Ishikawa (cell line): ENCODE results near the gene NAV3.

Experiments used
- CEBPB ChIP-seq: IDR thresholded peaks from 2 replicates; pipeline ENCODE4 v1.6.1; 2012
- CREB1 ChIP-seq: IDR thresholded peaks from 2 replicates; pipeline ENCODE4 v1.6.1; 2012; ENCODE audit warnings: low read depth
- EGR1 ChIP-seq: IDR thresholded peaks from 2 replicates; pipeline ENCODE4 v1.6.1; 2012
- EP300 ChIP-seq: IDR thresholded peaks from 2 replicates; pipeline ENCODE4 v1.6.1; 2012; ENCODE audit warnings: borderline replicate concordance
- FOXM1 ChIP-seq: IDR thresholded peaks from 2 replicates; pipeline ENCODE4 v1.6.1; 2012; ENCODE audit warnings: low read depth, borderline replicate concordance
- MAX ChIP-seq: IDR thresholded peaks from 2 replicates; pipeline ENCODE4 v1.6.1; 2012
- NFIC ChIP-seq: IDR thresholded peaks from 2 replicates; pipeline ENCODE4 v1.6.1; 2012
- RAD21 ChIP-seq: IDR thresholded peaks from 2 replicates; pipeline ENCODE4 v1.6.1; 2012; ENCODE audit warnings: low read depth
- REST ChIP-seq: IDR thresholded peaks from 2 replicates; pipeline ENCODE4 v1.6.1; 2012; ENCODE audit warnings: low read depth, mild to moderate bottlenecking
- TAF1 ChIP-seq: IDR thresholded peaks from 2 replicates; pipeline ENCODE4 v1.6.1; 2012; ENCODE audit warnings: low read depth, mild to moderate bottlenecking
- TCF12 ChIP-seq: IDR thresholded peaks from 2 replicates; pipeline ENCODE4 v1.6.1; 2012; ENCODE audit warnings: low read depth
- TEAD4 ChIP-seq: IDR thresholded peaks from 2 replicates; pipeline ENCODE4 v1.6.1; 2012
- USF1 ChIP-seq: IDR thresholded peaks from 2 replicates; pipeline ENCODE4 v1.6.1; 2012
- YY1 ChIP-seq: IDR thresholded peaks from 2 replicates; pipeline ENCODE4 v1.6.1; 2012; ENCODE audit warnings: low read depth
- ZBTB7A ChIP-seq: IDR thresholded peaks from 2 replicates; pipeline ENCODE4 v1.6.1; 2012; ENCODE audit warnings: low read depth

Gene NAV3

GRCh38 chr12:77995436-77996167 lies 164.9 kb downstream of the NAV3 start:
- TF ChIP-seq FOXM1 (no peak), ZBTB7A (no peak), EGR1 (no peak), TEAD4 (no peak), MAX (no peak), CREB1 (no peak), RAD21 (no peak), TAF1 (no peak), CEBPB (no peak), YY1 (no peak), REST (no peak)

- TF ChIP-seq FOXM1, result no peak
- TF ChIP-seq NFIC, result no peak
- TF ChIP-seq CEBPB, result no peak
- no peak for TF ChIP-seq EGR1
- no peak for TF ChIP-seq YY1
- TF ChIP-seq TAF1, result no peak
- TF ChIP-seq TEAD4, result no peak
- no peak for TF ChIP-seq EP300
- TF ChIP-seq MAX, result no peak
- TF ChIP-seq ZBTB7A, result no peak
- TF ChIP-seq TCF12, result no peak
- no peak for TF ChIP-seq CREB1
Observed at GRCh38 chr12:77996670-77997069, 166.0 kb downstream of the NAV3 start.

- TF ChIP-seq YY1 (no peak), USF1 (no peak), TEAD4 (no peak), EGR1 (no peak), RAD21 (no peak), TAF1 (no peak), CREB1 (no peak), ZBTB7A (no peak), CEBPB (no peak), EP300 (no peak), MAX (no peak)
Observed at GRCh38 chr12:77998236-77998786, 167.6 kb downstream of the NAV3 start.

- no peak for TF ChIP-seq CEBPB
- TF ChIP-seq TEAD4, result no peak
- no peak for TF ChIP-seq MAX
- TF ChIP-seq CREB1, result no peak
- no peak for TF ChIP-seq USF1
- no peak for TF ChIP-seq RAD21
- TF ChIP-seq EP300, result no peak
- TF ChIP-seq REST, result no peak
- no peak for TF ChIP-seq EGR1
- TF ChIP-seq YY1, result no peak
- TF ChIP-seq ZBTB7A, result no peak
Observed at GRCh38 chr12:77999074-77999715, 168.5 kb downstream of the NAV3 start.

GRCh38 chr12:78002878-78003277 lies 172.2 kb downstream of the NAV3 start:
- TF ChIP-seq TEAD4 (no peak), FOXM1 (no peak), CEBPB (no peak), EP300 (no peak), NFIC (no peak)
